Measurements from ENCODE around the gene NPHP1.

DNA sequence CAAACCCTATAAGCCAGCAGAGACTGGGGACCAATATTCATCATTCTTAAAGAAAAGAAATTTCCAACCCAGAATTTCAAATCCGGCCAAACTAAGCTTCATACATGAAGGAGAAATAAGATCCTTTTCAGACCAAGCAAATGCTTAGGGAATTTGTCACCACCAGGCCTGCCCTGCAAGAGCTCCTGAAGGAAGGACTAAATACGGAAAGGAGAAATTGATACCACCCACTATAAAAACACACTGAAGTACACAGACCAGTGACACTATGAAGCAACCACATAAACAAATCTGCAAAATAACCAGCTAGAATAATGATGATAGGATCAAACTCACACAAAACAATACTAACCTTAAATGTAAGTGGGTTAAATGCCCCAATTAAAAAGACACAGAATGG lies 22.4 kb downstream of the NPHP1 start:
- TF ChIP-seq, protein P1, sequence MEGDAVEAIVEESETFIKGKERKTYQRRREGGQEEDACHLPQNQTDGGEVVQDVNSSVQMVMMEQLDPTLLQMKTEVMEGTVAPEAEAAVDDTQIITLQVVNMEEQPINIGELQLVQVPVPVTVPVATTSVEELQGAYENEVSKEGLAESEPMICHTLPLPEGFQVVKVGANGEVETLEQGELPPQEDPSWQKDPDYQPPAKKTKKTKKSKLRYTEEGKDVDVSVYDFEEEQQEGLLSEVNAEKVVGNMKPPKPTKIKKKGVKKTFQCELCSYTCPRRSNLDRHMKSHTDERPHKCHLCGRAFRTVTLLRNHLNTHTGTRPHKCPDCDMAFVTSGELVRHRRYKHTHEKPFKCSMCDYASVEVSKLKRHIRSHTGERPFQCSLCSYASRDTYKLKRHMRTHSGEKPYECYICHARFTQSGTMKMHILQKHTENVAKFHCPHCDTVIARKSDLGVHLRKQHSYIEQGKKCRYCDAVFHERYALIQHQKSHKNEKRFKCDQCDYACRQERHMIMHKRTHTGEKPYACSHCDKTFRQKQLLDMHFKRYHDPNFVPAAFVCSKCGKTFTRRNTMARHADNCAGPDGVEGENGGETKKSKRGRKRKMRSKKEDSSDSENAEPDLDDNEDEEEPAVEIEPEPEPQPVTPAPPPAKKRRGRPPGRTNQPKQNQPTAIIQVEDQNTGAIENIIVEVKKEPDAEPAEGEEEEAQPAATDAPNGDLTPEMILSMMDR (IDR thresholded peaks at IDR 0.05): no peak
- TF ChIP-seq EZH2 (IDR thresholded peaks at IDR 0.05; ENCODE audit: borderline replicate concordance, insufficient read depth, low read depth, low read length, poor library complexity, severe bottlenecking): no peak
